ENCODE data around the gene ZNF319. TPM values are rescaled to one million over a fixed set of nuclear protein-coding genes. Genes with fewer than 3 reads are reported as not detected.

Gene ZNF319
- total and polyA plus RNA-seq, 2 of the 13 experiments (the other 11 are each of a cell fraction or from before 2014, with no cell fraction given): 2.4 to 3.6 TPM

- TF ChIP-seq HMGXB3 (CRISPR knock-in tag; IDR thresholded peaks at IDR 0.05; ENCODE audit: borderline replicate concordance) (no peak), ZNF781 (CRISPR knock-in tag; IDR thresholded peaks at IDR 0.05; ENCODE audit: borderline replicate concordance, not compliant biosample characterization) (no peak), ZNF883 (CRISPR knock-in tag; IDR thresholded peaks at IDR 0.05; ENCODE audit: not compliant biosample characterization) (peak; percentile 51), NCOA1 (CRISPR knock-in tag; IDR thresholded peaks at IDR 0.05) (no peak), NRL (CRISPR knock-in tag; IDR thresholded peaks at IDR 0.05; ENCODE audit: borderline replicate concordance) (no peak), ZNF629 (CRISPR knock-in tag; conservative IDR thresholded peaks at IDR 0.05) (0 out of 2 replicates have a peak, but pooled peaks have one; percentile 29), ZFP37 (CRISPR knock-in tag; IDR thresholded peaks at IDR 0.05; ENCODE audit: borderline replicate concordance) (no peak), ZNF761 (CRISPR knock-in tag; conservative IDR thresholded peaks at IDR 0.05) (no peak), SP5 (CRISPR knock-in tag; IDR thresholded peaks at IDR 0.05; ENCODE audit: borderline replicate concordance, low read depth) (no peak)
- TF ChIP-seq, protein P1, sequence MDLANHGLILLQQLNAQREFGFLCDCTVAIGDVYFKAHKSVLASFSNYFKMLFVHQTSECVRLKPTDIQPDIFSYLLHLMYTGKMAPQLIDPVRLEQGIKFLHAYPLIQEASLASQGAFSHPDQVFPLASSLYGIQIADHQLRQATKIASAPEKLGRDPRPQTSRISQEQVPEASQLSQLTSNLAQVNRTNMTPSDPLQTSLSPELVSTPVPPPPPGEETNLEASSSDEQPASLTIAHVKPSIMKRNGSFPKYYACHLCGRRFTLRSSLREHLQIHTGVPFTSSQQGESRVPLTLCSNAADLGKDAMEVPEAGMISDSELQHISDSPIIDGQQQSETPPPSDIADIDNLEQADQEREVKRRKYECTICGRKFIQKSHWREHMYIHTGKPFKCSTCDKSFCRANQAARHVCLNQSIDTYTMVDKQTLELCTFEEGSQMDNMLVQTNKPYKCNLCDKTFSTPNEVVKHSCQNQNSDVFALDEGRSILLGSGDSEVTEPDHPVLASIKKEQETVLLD (CRISPR knock-in tag; IDR thresholded peaks at IDR 0.05; ENCODE audit: low read depth): no peak
- TF ChIP-seq, protein P2, sequence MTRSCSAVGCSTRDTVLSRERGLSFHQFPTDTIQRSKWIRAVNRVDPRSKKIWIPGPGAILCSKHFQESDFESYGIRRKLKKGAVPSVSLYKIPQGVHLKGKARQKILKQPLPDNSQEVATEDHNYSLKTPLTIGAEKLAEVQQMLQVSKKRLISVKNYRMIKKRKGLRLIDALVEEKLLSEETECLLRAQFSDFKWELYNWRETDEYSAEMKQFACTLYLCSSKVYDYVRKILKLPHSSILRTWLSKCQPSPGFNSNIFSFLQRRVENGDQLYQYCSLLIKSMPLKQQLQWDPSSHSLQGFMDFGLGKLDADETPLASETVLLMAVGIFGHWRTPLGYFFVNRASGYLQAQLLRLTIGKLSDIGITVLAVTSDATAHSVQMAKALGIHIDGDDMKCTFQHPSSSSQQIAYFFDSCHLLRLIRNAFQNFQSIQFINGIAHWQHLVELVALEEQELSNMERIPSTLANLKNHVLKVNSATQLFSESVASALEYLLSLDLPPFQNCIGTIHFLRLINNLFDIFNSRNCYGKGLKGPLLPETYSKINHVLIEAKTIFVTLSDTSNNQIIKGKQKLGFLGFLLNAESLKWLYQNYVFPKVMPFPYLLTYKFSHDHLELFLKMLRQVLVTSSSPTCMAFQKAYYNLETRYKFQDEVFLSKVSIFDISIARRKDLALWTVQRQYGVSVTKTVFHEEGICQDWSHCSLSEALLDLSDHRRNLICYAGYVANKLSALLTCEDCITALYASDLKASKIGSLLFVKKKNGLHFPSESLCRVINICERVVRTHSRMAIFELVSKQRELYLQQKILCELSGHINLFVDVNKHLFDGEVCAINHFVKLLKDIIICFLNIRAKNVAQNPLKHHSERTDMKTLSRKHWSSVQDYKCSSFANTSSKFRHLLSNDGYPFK (CRISPR knock-in tag; IDR thresholded peaks at IDR 0.05; ENCODE audit: borderline replicate concordance): no peak
Observed at GRCh38 chr16:58027161-58027915, 26.9 kb upstream of the ZNF319 start (continued).
